DOHH2 (cell line): ENCODE data around the gene MAMDC2.

Experiments
- H3F3A ChIP-seq: fragments of 200-600 bp; sonication (generic), shearing (Covaris generic); 2 replicates; pipeline ENCODE4 v1.6.0; 2016; ENCODE audit warnings: antibody characterized with exemption, mild to moderate bottlenecking; ENCODE audit not compliant: control insufficient read depth, insufficient read depth
- H3K27ac ChIP-seq: fragments of 200-600 bp; sonication (generic); 2 replicates; pipeline ENCODE4 v1.5.1; 2014; ENCODE audit warnings: low read depth, mild to moderate bottlenecking, low read length, moderate library complexity
- H3K27me3 ChIP-seq: fragments of 200-600 bp; sonication (generic); 2 replicates; pipeline ENCODE4 v1.6.1; 2014; ENCODE audit warnings: mild to moderate bottlenecking, low read length, mixed read lengths; ENCODE audit not compliant: control insufficient read depth
- H3K36me3 ChIP-seq: fragments of 200-600 bp; sonication (generic); 2 replicates; pipeline ENCODE4 v1.6.1; 2014; ENCODE audit warnings: mild to moderate bottlenecking, low read length, moderate library complexity, mixed read lengths; ENCODE audit not compliant: control insufficient read depth
- H3K4me1 ChIP-seq: fragments of 200-600 bp; sonication (generic); 2 replicates; pipeline ENCODE4 v1.6.1; 2014; ENCODE audit warnings: mild to moderate bottlenecking, low read length, mixed read lengths; ENCODE audit not compliant: control insufficient read depth
- H3K4me2 ChIP-seq: fragments of 200-600 bp; sonication (generic); 2 replicates; pipeline ENCODE4 v1.6.0; 2014; ENCODE audit warnings: mild to moderate bottlenecking, low read length, moderate library complexity
- H3K4me3 ChIP-seq: fragments of 200-600 bp; sonication (generic); 2 replicates; pipeline ENCODE4 v1.5.1; 2014; ENCODE audit warnings: mild to moderate bottlenecking, low read length, mixed read lengths
- H3K79me2 ChIP-seq: fragments of 200-600 bp; sonication (generic); 2 replicates; pipeline ENCODE4 v1.6.1; 2014; ENCODE audit warnings: mild to moderate bottlenecking, low read length, mixed read lengths; ENCODE audit not compliant: control insufficient read depth
- H3K9me2 ChIP-seq: fragments of 200-600 bp; sonication (generic); replicated peaks from 2 replicates; pipeline ENCODE4 v1.6.1; 2014; ENCODE audit warnings: mild to moderate bottlenecking, low read length, mixed read lengths; ENCODE audit not compliant: control insufficient read depth
- H3K9me3 ChIP-seq: fragments of 200-600 bp; sonication (generic); 2 replicates; pipeline ENCODE4 v1.6.1; 2014; ENCODE audit warnings: antibody characterized with exemption, low read length, mixed read lengths; ENCODE audit not compliant: control insufficient read depth, insufficient read depth
- H4K20me1 ChIP-seq: fragments of 200-600 bp; sonication (generic); 2 replicates; pipeline ENCODE4 v1.6.0; 2014; ENCODE audit warnings: low read depth, mild to moderate bottlenecking, antibody characterized with exemption, low read length, moderate library complexity; ENCODE audit not compliant: control insufficient read depth, insufficient read depth
- EZH2phosphoT487 ChIP-seq: fragments of 200-600 bp; sonication (generic); IDR thresholded peaks from 2 replicates; pipeline ENCODE4 v1.6.1; 2017; ENCODE audit warnings: borderline replicate concordance, mild to moderate bottlenecking, antibody characterized with exemption, low read length, moderate library complexity, mixed read lengths
- TF ChIP-seq, protein P1 (sequence below): fragments of 200-600 bp; sonication (generic); IDR thresholded peaks from one replicate; pipeline ENCODE4 v1.5.1; 2014; ENCODE audit warnings: antibody characterized with exemption, mild to moderate bottlenecking, low read depth, low read length; ENCODE audit not compliant: poor library complexity, severe bottlenecking

MAMDC2 gene

DNA sequence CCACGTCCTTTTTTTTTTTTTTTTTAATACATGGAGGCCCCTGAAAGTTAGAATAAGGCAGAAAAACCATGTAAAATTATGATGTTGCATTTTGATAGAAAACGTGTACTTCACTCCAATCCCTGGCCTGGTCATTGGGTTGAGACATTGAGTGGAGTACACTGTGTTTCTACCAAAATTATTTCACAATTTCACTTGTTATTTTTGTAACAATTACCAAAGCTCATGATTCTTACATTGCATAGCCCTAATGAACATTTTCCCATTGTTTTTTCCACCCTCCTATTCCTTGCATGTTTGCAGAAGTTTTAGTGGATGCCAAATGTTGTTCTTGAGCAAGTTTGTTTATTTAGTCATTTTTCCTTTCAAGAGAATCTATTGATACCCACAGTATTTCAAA is 21.9 kb downstream of the MAMDC2 start:
- TF ChIP-seq, protein P1, sequence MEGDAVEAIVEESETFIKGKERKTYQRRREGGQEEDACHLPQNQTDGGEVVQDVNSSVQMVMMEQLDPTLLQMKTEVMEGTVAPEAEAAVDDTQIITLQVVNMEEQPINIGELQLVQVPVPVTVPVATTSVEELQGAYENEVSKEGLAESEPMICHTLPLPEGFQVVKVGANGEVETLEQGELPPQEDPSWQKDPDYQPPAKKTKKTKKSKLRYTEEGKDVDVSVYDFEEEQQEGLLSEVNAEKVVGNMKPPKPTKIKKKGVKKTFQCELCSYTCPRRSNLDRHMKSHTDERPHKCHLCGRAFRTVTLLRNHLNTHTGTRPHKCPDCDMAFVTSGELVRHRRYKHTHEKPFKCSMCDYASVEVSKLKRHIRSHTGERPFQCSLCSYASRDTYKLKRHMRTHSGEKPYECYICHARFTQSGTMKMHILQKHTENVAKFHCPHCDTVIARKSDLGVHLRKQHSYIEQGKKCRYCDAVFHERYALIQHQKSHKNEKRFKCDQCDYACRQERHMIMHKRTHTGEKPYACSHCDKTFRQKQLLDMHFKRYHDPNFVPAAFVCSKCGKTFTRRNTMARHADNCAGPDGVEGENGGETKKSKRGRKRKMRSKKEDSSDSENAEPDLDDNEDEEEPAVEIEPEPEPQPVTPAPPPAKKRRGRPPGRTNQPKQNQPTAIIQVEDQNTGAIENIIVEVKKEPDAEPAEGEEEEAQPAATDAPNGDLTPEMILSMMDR: no peak
- TF ChIP-seq EZH2phosphoT487: no peak
- H4K20me1 ChIP-seq: no peaks in the 10 kb centered on the region
- H3K9me2 ChIP-seq: no peaks in the 10 kb centered on the region
- H3K79me2 ChIP-seq: no peaks in the 10 kb centered on the region
- H3K9me3 ChIP-seq: no peaks in the 10 kb centered on the region
- no peak overlapping the region for H3K27ac ChIP-seq
- H3K4me3 ChIP-seq: no peak overlapping the region
- no peaks in the 10 kb centered on the region for H3F3A ChIP-seq
- H3K36me3 ChIP-seq: no peaks in the 10 kb centered on the region
- H3K4me2 ChIP-seq: no peak overlapping the region
- no peaks in the 10 kb centered on the region for H3K27me3 ChIP-seq
- peaks cover 9% of the 10 kb centered on the region for H3K4me1 ChIP-seq

DNA sequence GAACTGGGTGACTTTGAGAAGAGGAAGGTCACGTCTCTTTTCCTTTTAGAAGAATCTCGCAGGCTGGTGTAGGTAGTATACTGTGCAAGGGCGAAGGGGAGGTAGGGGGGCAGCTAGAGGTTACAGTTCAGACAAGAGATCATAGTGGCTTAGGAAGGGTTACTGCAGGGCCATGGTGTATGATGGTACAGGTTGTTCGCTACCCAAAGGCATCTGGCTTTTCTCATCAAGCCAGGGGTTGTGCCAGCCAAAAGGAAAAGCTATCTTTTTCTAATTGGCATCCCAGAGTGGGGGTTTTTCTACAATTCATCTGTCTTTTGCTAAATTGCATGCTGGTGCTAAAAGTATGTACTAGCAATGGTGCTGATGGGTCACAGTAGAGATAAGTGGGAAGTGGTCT is 22.8 kb downstream of the MAMDC2 start:
- no peaks in the 10 kb centered on the region for H3K9me2 ChIP-seq
- no peaks in the 10 kb centered on the region for H3K27me3 ChIP-seq
- H3K79me2 ChIP-seq: no peaks in the 10 kb centered on the region
- no peaks in the 10 kb centered on the region for H3K36me3 ChIP-seq
- peaks cover 2% of the 10 kb centered on the region; the same call in 1 of the 2 replicates for H3K4me1 ChIP-seq
- TF ChIP-seq, protein P1: no peak
- TF ChIP-seq EZH2phosphoT487: no peak
- no peak overlapping the region for H3K4me3 ChIP-seq
- no peaks in the 10 kb centered on the region for H3F3A ChIP-seq
- no peak overlapping the region for H3K27ac ChIP-seq
- H4K20me1 ChIP-seq: no peaks in the 10 kb centered on the region
- no peaks in the 10 kb centered on the region for H3K9me3 ChIP-seq
- H3K4me2 ChIP-seq: no peak overlapping the region

DNA sequence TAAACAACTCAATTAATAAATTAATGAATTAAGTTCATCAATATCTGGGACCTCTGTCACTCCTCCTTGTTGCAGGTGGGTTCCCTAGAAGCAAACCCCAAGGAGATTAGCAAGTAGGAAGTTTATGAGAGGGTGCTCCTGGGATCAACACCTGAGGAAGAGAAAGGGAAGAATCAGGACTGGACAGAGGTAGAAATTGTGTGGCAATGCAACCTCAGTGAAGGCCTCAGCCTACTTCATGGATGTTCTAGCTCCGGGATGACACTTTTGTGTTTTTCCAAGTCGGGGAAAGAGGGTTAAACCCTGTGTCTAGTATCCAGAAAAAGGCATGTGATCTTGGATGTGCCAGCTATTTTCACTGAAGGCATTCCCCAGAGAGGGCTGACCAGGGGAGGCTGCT is 23.2 kb downstream of the MAMDC2 start:
- Histone ChIP-seq H3K4me2 (no peak overlapping the region), H3K4me3 (no peak overlapping the region), H3K79me2 (no peaks in the 10 kb centered on the region), H3K9me2 (no peaks in the 10 kb centered on the region), H4K20me1 (no peaks in the 10 kb centered on the region), H3F3A (no peaks in the 10 kb centered on the region), H3K9me3 (no peaks in the 10 kb centered on the region), H3K4me1 (0 out of 2 replicates have a peak, but pooled peaks cover 2% of the 10 kb centered on the region), H3K27me3 (no peaks in the 10 kb centered on the region), H3K27ac (no peak overlapping the region), H3K36me3 (no peaks in the 10 kb centered on the region)
- TF ChIP-seq EZH2phosphoT487: no peak
- TF ChIP-seq, protein P1: no peak
